Stimulated activated CD8-positive, alpha-beta memory T cell treated with anti-CD3 and anti-CD28 coated beads, Interleukin-12 subunit alpha, Interleukin-12 subunit beta, amount 100 ng/mL, for 4 hours (primary cell): Measurements from ENCODE around the gene COL16A1.
A peak's percentile ranks its signal among the peaks of the same experiment; 100 is the strongest.

Experiments used
- DNase-seq: peaks from one replicate; pipeline ENCODE4 v3.0.0-alpha.2; 2020; ENCODE audit warnings: low read depth

COL16A1 gene

GRCh38 chr1:31705080-31705866 is 1.5 kb upstream of the COL16A1 start:
- peak; percentile 55 for DNase-seq

DNA sequence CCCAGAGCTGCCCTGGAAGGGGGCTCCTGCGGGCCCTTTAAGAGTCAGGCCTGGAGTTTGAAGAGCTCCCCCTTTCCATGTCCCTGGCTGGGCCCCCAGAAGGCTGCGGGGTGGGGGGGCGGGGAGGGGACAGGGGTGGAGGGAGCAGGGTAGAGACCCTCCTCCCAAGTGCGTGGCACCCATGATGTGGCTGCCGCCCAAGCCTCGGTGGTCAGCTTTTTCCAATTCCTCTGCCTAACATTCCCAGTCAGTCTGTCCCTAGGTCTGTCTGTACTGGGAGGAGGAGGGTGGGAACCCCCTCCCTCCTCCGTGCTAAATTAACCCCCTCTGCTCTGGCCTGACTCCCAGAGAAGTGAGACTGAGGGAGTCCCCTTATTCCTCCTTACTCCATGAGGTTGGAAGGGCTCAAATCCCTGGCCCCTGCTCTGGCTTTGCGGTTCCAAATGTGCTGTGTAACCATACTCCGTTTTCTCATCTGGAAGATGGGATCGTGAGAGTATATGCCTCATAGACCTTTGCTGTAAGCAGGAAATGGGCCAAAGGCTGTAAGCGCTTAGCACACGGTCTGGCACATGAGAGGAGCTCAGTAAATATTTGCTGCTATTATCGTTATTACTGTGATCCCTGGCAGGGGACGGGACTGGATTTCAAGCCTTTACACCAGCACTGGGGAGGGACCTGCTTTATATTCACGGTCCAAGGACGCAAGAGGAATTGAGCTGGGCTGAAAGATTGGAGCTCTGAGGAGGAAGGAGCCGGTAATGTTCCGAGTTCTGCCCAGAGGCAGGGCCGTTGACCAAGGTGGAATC is 658 bp upstream of the COL16A1 start:
- DNase-seq: no peak

DNA sequence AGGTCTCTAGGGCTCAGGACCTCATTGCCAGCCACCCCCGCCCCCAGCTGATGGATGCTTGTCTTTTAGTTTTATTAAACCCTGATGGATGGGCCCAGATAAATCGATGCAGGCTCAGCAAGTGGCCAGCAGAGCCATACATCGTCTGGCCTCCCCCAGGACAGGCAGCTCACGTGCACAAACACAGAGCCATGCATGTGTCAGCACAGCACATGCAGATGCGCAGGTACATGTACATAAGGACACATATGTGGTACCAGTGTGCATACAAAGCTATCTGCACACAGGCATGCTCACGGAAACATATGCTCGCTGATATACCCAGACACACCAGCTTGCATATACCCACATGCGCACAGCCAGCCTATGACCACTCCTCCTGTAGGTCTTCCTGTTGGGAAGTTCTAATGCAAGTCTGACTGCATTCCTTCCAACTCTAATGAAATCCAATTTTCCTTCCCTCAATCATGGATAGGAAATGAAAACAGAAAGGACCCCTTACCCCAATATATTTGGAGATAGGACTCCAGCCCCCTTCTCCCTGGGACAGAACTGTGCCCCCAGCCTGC is 897 bp downstream of the COL16A1 start:
- DNase-seq: no peak

DNA sequence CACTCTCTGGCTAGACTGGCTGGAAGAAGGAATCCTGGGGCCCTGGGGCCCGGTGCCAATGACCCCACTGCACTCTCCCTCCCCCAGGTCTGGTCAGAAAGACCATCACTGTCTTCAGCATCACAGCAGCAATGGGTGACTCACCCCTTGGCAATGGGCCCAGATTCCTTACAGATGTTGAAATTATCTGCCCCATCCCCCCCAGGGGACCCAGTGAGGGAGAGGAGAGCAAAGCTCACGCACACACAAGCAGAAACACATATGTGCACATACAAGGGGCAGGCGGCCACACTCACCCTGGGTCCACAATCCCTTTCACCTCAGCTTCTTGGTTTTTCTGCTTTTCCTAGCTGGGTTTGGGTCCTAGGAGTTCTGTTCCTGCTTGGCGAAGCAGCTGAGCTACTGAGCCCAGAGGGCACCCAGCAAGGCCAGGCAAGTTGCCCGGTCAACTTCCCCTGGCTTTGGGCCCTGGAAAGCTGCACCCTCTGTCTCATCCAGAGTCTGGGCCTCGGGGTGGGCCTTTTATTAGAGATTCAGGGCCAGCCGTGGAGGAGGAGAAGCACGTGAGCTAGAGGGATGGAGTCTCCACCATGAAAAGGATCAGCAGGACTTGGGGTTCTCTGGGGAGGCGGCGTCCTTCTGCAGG is 2.6 kb downstream of the COL16A1 start:
- no peak for DNase-seq

- DNase-seq: no peak
Observed at GRCh38 chr1:31700468-31701090, 3.2 kb downstream of the COL16A1 start.

DNA sequence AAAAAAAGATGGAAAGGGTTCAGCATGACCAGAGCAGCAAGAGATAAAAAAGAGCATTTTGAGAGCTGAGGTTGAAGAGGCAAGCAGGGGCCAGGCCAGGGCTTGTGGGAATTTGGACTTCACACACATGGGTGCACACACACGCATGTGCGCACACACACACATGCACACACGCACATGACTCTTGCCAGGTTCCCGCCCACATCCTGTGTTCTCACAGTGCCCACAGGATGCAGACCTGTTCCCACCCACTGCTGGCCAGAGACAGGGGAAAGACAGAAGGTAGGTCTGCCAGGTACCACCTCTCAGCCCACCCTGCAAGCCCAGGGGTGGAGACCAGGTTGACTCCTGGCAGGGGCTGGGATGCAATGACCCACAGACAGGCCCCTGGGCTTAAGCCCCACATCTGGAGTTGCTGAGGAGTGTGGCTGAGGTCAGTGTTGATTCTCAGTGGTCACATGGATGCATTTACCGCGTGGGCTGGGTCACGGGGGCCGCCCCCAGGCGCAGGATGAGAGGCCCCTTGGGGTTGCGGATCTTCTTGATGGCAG is 4.4 kb downstream of the COL16A1 start:
- no peak for DNase-seq

- no peak for DNase-seq
Observed at GRCh38 chr1:31697369-31697984, 6.3 kb downstream of the COL16A1 start.

GRCh38 chr1:31696242-31696641 is 7.6 kb downstream of the COL16A1 start:
- DNase-seq: no peak

- no peak for DNase-seq
Observed at GRCh38 chr1:31695327-31695726, 8.5 kb downstream of the COL16A1 start.

DNA sequence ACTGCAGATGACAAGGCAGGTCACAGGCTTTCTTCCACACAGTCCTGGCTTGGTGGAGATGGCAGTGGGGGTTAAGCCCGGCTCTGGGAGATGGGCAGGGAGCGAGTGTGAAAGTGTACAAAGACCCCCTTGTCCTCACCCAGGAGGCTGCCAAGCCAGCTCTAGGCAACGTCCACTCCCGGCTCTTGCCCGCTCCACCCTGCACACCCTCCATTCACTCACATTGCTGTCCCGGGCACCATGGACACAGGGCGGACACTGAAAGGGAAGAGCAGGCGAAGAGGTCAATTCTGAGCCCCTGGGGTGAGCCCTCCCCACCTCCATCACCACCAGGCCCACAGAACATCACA is 8.9 kb downstream of the COL16A1 start:
- DNase-seq: no peak

GRCh38 chr1:31694069-31694963 is 9.5 kb downstream of the COL16A1 start:
- no peak for DNase-seq

GRCh38 chr1:31693231-31693630 is 10.6 kb downstream of the COL16A1 start:
- DNase-seq: no peak

- DNase-seq: no peak
Observed at GRCh38 chr1:31691951-31692350, 11.9 kb downstream of the COL16A1 start.

GRCh38 chr1:31691446-31691845 is 12.4 kb downstream of the COL16A1 start:
- no peak for DNase-seq

GRCh38 chr1:31690921-31691320 is 12.9 kb downstream of the COL16A1 start:
- no peak for DNase-seq

GRCh38 chr1:31689854-31690253 is 14.0 kb downstream of the COL16A1 start:
- DNase-seq: no peak

DNA sequence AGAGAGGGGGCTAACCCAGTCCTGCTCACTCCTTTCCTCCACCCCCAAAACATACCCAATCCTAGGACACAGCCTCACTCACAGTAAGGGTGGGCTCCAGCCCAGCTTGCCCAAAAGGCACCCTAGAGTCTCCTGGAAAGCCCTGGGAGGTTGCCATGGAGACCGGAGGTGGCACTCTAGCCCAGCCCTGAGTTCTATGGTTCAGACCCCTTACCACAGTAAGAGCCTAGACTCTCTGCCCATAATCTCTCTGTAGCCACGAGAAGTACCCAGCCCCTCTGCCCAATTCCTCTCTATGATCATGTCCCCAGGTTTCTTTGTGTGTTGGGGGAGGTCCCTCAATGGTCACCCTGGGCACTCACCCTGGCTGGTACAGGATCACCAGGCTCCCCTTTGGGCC is 14.4 kb downstream of the COL16A1 start:
- no peak for DNase-seq

GRCh38 chr1:31688233-31688918 is 15.4 kb downstream of the COL16A1 start:
- no peak for DNase-seq

DNA sequence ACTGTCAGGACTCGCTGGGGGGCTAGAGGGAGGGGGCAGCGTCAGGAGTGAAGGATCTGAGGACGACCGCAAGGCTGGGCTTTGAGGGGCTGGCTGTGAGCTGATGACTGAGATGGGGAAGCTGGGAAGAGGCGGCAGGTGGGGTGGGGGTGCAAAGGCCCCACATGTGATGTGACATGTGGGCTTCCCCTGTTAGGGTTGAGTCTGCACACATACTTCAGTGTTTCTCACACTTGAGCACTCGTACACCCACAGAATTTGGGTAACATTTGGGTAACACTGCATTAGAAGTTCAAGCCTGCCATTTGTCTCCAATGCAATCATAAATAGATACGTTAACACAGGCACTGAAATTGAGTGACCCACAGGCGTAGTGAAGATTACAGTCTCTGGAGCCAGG is 16.2 kb downstream of the COL16A1 start:
- no peak for DNase-seq

DNA sequence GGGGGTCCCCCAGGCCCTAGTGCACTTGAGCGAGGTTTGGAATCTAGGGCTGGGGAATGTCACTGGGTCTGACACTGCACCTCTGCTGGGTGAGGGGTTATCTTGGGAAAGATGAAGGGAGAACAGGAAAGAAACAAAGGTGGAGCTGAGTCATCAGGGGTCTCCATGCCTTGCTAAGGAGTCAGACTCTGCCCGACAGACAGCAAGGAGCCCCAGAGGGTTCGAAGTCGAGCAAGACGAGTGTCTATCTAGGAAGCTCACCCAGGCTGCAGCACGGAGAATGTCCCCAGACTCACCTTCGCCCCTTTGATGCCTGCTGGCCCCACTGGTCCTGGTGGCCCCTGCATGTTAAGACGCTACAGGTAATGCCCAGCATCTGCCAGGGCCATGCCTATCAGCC is 18.0 kb downstream of the COL16A1 start:
- DNase-seq: no peak
